ENCODE measurements around the gene LRRC43. TPM values are rescaled to one million over a fixed set of nuclear protein-coding genes. Genes with fewer than 3 reads are reported as not detected.

The LRRC43 gene
- total and polyA plus RNA-seq, 10 donors: 0.13 to 5.2 (median 0.82) TPM

GRCh38 chr12:122184517-122184916 is 1.6 kb downstream of the LRRC43 start:
- Histone ChIP-seq H3K4me3 (no peak overlapping the region), H3K9me3 (no peaks in the 10 kb centered on the region), H3K27me3 (replicated peaks in 1 of 7) (peaks cover 0 to 21% (median 7%) of the 10 kb centered on the region in 7 donors), H3K4me1 (peaks cover 6 to 30% (median 23%) of the 10 kb centered on the region in 6 donors), H3K36me3 (no peaks in the 10 kb centered on the region), H3K27ac (peak overlapping the region in 2 of 8 donors; percentile 0 to 21)
- intact Hi-C loops (cut with DNase I; ENCODE audit: low total_unique reads): no loop called here
- TF ChIP-seq CTCF (IDR thresholded peaks at IDR 0.05 in 8 of 11, conservative IDR thresholded peaks at IDR 0.05 in 3 of 11): no peak
- TF ChIP-seq POLR2A (IDR thresholded peaks at IDR 0.05): no peak
- TF ChIP-seq POLR2AphosphoS5 (IDR thresholded peaks at IDR 0.05): no peak
- peak; percentile 76 for DNase-seq
- WGBS, 5 donors: 37 to 78% (median 40%) methylated on average over 18 of the region's 18 CpGs

GRCh38 chr12:122185079-122185478 is 2.2 kb downstream of the LRRC43 start:
- H3K27me3 ChIP-seq (replicated peaks in 1 of 7): peaks cover 0 to 25% (median 7%) of the 10 kb centered on the region in 7 donors
- H3K27ac ChIP-seq: peak overlapping the region in 2 of 8 donors; percentile 0 to 21
- TF ChIP-seq POLR2A (IDR thresholded peaks at IDR 0.05) (no peak), CTCF (IDR thresholded peaks at IDR 0.05 in 8 of 11, conservative IDR thresholded peaks at IDR 0.05 in 3 of 11) (no peak), POLR2AphosphoS5 (IDR thresholded peaks at IDR 0.05) (no peak)
- H3K36me3 ChIP-seq: no peaks in the 10 kb centered on the region
- WGBS, 5 donors: 92 to 95% (median 93%) methylated on average over 5 to 7 of the region's 7 CpGs
- intact Hi-C loops (cut with DNase I; ENCODE audit: low total_unique reads): loop anchor here (5.0 kb wide), 1 partner anchor 53 kb away; no protein-coding TSS in a partner anchor
- H3K4me1 ChIP-seq: peaks cover 6 to 30% (median 23%) of the 10 kb centered on the region in 6 donors
- H3K9me3 ChIP-seq: no peaks in the 10 kb centered on the region
- no peak for DNase-seq
- no peak overlapping the region for H3K4me3 ChIP-seq

- no peak for DNase-seq
- no peak overlapping the region for H3K27ac ChIP-seq
- H3K36me3 ChIP-seq: no peaks in the 10 kb centered on the region
- H3K9me3 ChIP-seq: no peaks in the 10 kb centered on the region
- intact Hi-C loops (cut with DNase I; ENCODE audit: low total_unique reads): loop anchor here (5.0 kb wide), 1 partner anchor 53 kb away; no protein-coding TSS in a partner anchor
- 61 to 84% (median 77%) methylated on average over 9 to 10 of the region's 10 CpGs for WGBS, 5 donors
- H3K27me3 ChIP-seq (replicated peaks in 1 of 7): peaks cover 0 to 30% (median 7%) of the 10 kb centered on the region in 7 donors
- peaks cover 6 to 30% (median 23%) of the 10 kb centered on the region in 6 donors for H3K4me1 ChIP-seq
- no peak for TF ChIP-seq CTCF (IDR thresholded peaks at IDR 0.05 in 8 of 11, conservative IDR thresholded peaks at IDR 0.05 in 3 of 11)
- TF ChIP-seq POLR2AphosphoS5 (IDR thresholded peaks at IDR 0.05): no peak
- TF ChIP-seq POLR2A (IDR thresholded peaks at IDR 0.05): no peak
- H3K4me3 ChIP-seq: no peak overlapping the region
These were observed 2.7 kb downstream of the LRRC43 start for GRCh38 chr12:122185494-122186082.

GRCh38 chr12:122187466-122187865 is 4.5 kb downstream of the LRRC43 start:
- peaks cover 6 to 35% (median 22%) of the 10 kb centered on the region in 6 donors for H3K4me1 ChIP-seq
- 84 to 92% (median 89%) methylated on average over 12 of the region's 12 CpGs for WGBS, 5 donors
- H3K27me3 ChIP-seq (replicated peaks in 1 of 7): peaks cover 0 to 24% (median 7%) of the 10 kb centered on the region in 7 donors
- intact Hi-C loops (cut with DNase I; ENCODE audit: low total_unique reads): loop anchor here (5.0 kb wide), 1 partner anchor 55 kb away; no protein-coding TSS in a partner anchor
- no peaks in the 10 kb centered on the region for H3K9me3 ChIP-seq
- no peaks in the 10 kb centered on the region for H3K36me3 ChIP-seq
- no peak overlapping the region for H3K4me3 ChIP-seq
- no peak overlapping the region for H3K27ac ChIP-seq
- DNase-seq: no peak
- TF ChIP-seq POLR2AphosphoS5 (IDR thresholded peaks at IDR 0.05): no peak
- no peak for TF ChIP-seq CTCF (IDR thresholded peaks at IDR 0.05 in 8 of 11, conservative IDR thresholded peaks at IDR 0.05 in 3 of 11)
